GM18519 (cell line): ENCODE data around the gene TOMM7.

ENCODE experiments used
- ATAC-seq: cut with Tn5 transposase; IDR thresholded peaks from one replicate; pipeline ENCODE4 v1.9.1; 2021; ENCODE audit warnings: mild to moderate bottlenecking, moderate library complexity; ENCODE audit not compliant: unreplicated experiment, low FRiP score

Gene TOMM7

DNA sequence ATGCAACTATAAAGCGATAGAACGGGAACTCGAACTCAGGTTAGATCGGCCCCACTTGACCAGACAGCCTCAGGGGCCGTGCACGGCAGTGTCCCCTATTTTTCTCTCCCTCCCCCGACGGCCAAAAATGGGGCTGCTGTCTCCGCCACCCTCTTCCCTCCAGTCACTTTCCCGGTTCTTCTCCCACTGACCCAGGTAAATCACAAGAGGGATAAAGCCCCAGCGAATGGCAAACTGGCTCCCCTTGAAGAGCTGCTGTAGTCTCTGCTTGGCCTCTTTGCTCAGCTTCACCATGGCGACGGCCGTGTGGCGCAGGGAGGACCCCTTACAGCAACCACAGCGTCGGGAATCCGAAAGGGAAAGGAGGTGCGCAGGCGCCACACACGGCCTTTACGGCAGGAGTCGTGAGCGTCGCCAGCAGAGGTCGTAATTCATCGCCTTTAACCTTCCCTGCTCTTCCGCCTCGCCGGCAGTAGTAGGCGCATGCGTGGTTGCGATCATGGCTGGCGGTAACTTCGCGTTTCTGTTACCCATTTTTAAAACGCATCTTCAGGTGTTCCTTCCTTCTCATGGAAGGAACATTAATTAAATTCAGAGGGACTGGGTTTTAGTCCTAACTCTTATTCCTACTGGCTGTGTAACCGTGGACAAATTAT, at the start of gene TOMM7:
TSS of gene TOMM7 (minus strand) at position 364 of the 656 bp plus-strand sequence. CDS start at position 294, 70 bp downstream.
- peak; percentile 68 for ATAC-seq

DNA sequence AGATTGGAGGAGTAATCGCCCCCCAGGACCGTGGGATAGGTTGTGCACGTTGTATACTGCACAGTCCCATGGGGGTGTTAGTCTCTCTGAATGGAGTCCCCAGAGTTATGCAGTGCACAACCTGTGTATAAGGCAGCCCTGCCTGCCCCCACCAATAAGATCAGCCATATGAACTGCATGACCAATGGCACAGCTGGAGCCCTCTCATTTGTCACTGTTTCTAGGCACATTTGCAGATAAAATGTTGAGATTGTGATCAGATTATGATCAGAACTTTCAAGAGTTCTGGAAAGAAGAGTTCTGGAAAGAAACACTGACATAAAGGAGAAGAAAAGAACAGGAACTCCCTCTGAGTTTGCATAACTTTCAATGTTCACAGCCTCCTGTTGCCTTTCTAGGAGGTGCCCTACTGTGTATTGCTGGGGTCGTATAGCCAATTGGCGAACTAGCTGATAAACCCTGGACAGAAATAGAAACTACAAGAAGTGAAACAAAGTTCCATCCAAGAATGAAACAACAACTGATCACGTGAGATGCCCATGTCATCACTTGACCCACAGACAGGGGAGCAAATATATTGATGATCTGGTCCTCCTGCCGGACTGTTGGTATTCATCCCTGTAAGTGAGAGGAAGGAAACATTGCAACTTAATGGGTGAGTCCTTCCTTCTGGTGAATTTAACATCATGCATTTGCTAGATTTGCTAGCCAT, 49.6 kb upstream of the TOMM7 start:
- peak; percentile 92 for ATAC-seq

DNA sequence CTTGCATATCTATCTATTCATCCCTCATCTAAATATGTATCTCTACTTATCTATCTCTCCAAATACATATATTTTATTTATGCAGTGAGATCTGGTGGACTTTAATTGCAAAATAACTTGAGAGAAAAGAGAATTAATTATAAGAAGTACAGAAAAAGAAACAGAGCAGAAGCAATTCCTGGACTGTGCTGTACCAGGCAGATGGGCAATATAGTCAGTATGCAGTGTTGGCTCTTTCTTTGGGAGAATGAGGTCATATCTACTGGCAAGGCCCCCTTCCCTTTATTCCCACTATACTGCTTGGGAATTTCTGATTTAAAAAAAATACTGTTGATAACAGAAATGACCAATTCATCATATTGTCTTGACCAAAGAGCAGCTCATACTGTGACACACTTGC, 49.0 kb upstream of the TOMM7 start:
- no peak for ATAC-seq

DNA sequence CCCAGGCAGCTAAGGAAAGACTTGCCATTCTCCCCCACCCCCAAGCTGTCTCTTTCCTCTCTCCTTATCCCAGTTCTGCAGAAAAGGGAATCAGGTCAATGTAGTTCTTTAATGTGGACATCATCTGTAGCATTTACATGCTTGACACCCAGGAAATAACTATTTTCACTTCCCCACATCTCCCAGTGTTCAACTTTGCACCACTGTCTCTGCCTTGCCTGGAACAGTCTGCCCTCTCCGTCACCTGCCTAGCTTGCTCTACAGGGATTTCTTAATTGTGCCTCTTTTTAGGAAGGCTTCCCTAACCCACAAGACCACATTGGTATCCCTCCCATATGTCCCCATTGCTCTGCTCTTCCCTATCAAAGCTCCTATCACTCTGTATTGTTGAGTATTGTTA, 45.9 kb upstream of the TOMM7 start:
- ATAC-seq, result no peak

DNA sequence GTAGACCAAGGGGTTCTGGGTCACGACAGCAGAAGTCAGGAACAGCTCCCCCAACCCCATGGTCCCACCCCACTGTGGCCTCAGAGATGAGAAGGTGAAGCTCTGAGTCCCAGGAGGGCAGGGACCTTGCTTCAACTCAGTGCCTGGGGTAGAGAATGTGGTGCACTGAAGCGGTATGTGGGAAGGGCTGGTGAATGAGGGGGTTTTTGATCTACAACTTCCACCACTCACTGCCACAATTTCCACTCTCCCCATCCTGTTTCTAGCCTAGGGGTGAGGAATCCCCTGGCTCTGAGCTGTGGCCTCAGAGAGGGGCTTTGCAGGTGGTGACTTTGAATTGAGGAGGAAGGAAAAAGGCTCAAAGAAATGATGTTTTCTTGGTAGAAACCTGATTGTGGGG, 44.9 kb upstream of the TOMM7 start:
- no peak for ATAC-seq

DNA sequence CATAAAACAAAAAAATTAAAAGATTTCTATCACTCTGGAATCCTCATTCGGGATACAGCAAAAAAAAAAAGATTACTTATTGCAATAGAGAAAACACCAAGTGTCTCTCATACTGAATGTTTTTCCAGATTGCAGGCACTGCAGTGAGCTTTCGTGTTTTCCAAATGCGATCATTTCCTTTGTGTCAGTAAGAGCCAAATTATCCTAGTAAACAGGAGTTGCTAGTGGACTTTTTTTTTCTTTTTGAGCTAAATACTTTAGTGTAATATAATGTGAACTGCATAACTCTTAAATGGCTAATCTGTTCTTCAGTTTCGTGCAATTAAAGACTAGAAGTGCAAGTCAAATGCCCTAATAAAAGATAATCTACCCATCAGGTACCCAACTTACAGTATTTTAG, 44.4 kb upstream of the TOMM7 start:
- no peak for ATAC-seq

DNA sequence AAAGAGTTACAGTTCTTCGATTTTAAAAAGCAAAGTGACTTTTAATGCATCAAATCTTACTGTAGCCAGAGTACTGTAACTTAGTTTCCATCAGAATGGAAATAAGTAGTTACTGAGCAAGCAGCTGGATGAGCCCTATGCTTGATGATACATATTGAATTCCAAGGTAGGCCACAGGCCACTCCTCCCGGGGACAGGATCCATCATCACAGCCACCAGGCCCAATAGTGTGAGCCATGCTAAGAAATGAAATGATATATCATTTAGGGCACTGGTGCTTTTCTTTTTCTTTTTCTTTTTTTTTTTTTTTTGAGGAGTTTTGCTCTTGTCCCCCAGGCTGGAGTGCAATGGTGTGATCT, 42.9 kb upstream of the TOMM7 start:
- ATAC-seq, result no peak

DNA sequence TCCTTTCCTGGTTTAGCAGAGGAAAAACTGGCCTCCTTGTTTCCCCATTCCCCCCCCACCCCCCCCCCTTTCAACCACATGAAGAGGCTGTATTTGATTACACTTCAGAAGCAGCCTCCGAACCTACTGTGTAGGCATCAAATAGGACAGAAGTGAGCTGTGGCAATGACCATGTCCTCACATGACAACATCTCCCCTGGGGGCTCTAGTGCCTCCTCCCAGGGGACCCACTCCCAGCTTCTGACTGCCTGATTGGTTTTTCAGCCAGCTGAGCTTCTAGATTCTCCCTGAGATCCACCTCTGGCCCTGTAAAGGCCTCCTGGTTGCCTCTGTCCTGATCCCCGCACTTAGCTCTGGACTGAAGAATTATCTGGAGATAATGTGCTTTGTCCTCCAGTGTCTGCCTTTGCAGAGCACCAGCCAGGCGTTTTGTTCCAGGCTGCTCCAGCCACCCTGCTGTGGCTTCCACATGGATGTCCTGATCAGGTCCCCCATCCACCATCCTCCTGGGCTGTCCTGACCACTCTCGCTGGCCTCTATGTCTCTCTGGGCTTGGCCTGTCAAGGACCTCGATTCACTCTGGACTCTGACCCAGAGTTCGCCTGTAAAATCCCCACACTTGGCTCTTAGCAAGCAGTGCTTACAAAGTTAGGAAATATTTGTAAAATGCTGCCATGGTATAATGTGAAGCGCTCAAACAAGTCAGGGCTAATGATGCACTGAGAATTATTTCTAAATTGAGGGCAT, 42.4 kb upstream of the TOMM7 start:
- no peak for ATAC-seq

DNA sequence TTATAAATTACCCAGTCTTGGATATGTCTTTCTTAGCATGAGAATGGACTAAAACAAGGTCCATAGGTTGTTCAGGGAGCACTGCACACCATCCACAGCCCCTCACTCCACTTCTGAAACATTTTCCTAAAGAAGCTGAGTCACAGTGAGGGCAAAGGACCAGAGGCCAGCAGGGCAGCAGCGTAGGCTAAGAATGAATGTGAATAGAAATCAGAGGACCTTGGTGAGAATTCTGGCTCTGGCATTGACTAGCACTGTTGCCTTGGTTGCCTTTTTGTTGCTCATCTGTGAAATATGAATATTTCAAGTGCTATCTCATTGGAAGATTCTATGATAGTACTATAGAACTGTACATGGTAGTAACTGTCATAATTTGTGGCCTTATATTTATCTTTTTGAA, 41.7 kb upstream of the TOMM7 start:
- ATAC-seq, result no peak

DNA sequence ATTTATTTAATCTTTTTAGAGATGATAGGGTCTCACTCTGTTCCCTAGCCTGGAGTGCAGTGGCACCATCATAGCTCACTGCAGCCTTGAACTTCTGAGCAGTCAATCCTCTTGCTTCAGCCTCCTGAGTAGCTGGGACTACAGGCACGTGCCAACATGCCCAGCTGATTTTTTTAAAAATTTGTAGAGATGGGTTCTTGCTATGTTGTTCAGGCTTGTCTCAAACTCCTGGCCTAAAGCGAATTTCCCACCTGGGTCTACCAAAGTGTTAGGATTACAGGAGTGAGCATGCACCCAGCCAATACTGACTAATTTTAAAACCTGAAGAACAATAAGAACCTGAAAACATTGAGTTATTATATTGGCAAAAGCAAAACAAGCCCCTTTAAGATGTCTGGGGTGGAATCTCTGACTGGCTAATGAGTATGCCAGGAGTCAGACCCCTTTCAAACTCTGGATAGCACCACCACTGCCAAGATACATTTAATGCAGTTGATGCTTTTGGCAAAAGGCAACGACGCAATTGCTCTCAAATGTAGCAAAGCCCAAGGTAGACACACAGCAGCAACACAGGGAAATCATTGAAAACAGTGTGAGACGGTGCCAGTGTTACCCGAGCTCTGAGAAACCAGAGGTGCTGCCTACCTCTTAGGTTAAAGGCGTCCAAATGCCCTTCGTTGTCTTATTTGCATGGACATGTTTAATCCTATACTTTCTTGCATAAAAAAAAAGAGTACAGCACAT, 40.7 kb upstream of the TOMM7 start:
- no peak for ATAC-seq

DNA sequence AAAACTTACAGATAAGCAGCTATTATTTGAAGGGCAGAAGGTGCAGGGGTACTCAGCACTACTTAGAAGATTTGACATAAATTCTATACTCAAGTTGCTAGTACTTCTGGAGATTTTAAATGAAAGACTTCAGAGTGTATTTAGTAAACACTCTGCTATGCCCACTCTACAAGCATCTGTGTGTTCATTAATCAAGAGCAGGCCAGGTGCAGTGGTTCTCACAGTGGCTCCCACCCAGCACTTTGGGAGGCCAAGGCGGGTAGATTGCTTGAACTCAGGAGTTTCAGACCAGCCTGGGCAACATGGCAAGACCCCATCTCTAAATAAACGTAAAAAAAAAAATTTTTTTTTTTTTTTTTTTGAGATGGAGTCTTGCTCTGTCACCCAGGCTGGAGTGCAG, 38.9 kb upstream of the TOMM7 start:
- ATAC-seq, result no peak

DNA sequence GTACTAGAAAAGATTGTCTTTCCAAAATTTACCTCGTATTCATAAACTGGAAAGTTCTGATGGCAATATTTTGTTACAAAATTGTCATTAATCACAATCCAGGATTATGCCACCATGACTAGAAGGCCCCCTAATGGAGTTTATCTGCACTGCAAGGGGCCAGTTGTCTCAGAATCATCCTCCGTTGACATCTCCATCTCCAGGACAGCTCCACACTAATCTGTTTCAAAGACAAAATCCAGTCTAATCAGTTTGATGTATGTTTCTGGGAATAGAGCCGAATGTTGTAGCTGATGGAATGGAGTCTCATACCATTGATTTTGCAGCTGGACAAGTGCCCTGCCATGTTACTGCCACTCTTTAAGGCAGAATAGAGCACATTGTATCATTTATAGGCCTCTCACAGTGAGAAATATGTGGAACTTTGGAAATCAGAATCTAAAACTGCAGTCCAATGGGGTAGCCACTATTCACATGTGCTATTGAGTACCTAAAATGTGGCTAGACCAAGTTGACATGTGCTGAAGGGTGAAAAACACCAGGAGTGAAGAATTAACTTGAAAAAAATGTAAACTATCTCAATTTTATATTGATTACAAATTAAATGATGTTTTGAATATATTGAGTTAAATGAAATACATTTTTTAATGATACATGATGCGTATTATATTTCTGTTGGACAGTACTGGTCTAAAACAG, 38.3 kb upstream of the TOMM7 start:
- ATAC-seq, result no peak

DNA sequence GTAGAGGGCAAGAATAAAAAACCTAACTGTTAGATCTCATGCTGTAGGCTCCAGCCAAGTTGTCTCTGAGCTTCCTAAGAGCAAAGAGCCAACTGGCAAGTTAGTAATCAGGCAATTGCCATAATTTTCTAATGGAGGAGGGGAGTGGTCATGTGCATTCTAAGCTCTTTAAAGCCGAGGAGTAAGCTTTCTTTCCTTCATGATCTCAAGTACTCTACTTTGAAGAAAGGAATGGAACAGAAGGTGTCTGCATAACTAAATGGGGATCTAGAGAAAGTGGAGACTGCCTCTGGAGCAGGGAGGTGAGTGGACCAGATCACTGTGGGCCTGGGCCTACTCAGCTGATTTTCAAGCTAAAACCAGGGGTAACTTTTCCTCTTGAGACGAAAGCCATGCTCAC, 37.7 kb upstream of the TOMM7 start:
- ATAC-seq, result no peak

DNA sequence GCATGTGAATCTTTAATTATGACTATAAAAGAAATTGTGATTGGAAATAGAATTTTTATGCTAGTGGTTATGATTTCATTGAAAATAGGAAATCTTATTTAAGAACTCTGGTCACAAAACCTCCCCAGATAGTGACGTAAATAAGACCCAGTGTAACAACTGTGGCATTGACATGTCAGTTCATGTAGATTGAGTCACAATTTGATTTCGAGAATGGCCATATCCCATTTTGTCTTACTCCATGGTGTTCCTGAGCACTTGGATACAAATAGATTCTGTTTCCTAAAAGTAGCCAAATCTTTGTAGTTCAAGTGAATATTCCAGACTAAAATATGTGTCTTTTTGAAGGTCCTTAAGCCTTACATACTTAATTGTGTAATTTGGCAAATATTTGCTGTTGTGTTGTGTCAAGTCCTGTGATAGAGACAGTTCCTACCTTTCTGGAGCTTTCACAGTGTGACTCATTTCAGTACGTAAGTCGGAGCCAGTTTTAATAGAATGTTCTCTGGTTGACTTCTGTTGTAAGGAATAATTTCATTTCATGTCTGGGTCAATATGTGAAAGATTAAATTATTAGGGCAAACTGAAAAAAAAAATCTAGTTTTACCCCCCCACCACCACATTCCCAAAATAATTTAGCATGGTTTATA, 37.1 kb upstream of the TOMM7 start:
- no peak for ATAC-seq

DNA sequence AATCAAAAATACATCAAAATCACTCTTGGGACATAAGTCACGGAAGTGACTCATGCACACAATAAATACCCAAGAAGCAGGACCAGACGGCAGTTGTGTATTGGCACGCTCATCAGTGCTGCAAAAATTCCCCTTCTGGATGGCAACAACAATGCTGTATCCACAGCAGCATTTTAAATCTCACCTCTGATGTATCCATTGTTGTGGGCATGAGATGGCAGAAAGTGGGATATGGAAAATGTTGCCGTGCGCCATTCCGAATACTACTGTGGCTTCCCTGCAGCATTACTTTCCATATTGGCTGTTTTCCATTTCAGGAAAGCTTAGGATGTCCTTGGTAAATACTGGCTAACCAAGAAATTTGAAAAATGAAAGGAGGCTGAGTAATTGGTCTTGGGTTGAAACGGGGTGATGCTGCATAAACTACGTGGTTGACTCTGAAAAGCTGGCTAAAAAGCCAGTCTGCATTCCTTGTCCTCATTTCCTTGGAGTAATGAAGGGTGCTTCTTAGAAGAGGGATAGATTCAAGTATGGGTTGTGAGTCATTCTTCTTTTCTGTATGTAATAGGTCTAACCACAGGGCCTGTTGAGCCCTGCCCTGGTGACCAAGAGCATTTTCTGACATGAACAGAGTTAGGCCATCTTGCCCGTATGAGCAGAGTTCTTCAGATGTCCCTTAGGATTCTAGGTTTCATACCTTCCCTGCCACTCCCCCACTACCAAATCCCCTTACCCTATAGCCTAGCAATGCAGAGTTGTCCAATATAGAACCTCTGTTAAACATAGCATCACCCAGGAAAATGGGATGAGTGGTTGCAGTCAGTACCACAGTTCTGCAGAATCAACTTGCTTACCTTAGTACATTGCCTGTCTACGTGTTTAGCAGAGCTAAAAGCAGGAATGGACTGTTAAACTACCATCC, 36.3 kb upstream of the TOMM7 start:
- ATAC-seq, result no peak

DNA sequence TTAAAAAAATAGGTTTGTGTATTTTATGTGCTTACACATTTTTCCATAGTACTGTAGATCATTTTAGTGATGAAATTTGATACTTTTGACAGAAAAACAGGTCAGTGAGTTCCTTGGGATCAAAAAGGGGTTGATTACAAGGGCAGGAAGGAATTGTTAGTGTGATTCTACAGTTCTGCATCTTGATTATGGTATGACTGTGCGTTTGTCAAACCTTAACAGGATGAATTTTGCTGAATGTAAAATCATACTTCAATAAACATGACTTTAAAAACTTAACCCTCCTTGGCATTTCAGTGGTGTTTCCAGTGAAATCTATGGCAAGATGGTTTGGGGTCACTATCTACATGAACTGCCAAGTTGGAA, 35.6 kb upstream of the TOMM7 start:
- ATAC-seq, result no peak

DNA sequence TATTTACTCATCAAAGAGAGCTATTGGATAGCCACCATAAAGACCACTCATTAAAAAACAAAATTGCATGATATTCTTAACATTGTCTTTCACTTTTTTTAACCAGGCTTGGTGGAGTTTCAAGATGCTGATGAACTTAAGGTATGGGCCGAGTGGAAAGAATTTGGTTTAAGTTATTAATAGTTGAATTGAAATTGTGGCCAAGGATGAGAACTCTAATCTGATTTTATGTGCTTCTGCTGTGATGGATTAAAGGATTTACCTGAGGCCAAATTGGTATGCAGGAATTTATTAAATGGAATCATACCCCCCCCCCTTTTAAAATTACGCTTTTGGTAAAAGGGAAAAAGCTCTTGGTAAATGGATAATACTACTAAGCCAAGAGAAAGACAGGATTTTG, 33.8 kb upstream of the TOMM7 start:
- ATAC-seq, result no peak

DNA sequence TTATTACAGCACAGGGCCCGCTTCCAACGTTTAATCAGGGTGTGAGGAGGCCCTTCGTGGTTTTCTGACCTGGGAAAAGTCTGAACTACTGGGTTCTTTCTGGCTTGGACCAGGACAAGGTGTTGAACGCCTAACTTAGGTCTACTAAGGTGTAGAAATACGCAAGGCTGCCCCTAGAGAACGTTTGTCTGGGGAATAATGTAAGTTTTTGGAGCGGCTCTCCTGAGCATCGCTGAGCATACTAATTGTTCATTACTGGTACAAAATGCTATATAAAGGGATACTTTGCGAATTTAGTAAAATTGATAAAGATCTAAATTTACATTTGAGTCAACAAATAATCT, 32.4 kb upstream of the TOMM7 start:
- no peak for ATAC-seq
